ENCODE measurements around the gene INPP5B. TPM values are rescaled to one million over a fixed set of nuclear protein-coding genes. Genes with fewer than 3 reads are reported as not detected.

Gene INPP5B
- total RNA-seq, 2 donors from 2014 or later, result 14.3 to 24.6 TPM

DNA sequence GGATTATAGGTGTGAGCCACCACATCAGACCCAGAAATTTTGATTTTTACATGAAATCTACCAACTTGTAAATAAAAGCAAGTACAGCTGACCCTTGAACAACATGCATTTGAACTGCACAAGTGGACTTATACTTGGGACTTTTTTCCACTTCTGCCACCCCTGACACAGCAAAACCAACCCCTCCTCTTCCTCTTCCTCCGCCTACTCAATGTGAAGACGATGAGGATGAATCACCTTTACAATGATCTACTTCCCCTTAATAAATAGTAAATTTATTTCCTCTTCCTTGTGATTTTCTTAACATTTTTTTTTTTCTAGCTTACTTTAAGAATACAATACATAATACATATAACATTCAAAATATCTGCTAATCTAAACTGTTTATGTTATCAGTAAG, 121.3 kb downstream of the INPP5B start:
- H3K27ac ChIP-seq, result no peak overlapping the region
- DNase-seq, result no peak
- TF ChIP-seq, protein P1, sequence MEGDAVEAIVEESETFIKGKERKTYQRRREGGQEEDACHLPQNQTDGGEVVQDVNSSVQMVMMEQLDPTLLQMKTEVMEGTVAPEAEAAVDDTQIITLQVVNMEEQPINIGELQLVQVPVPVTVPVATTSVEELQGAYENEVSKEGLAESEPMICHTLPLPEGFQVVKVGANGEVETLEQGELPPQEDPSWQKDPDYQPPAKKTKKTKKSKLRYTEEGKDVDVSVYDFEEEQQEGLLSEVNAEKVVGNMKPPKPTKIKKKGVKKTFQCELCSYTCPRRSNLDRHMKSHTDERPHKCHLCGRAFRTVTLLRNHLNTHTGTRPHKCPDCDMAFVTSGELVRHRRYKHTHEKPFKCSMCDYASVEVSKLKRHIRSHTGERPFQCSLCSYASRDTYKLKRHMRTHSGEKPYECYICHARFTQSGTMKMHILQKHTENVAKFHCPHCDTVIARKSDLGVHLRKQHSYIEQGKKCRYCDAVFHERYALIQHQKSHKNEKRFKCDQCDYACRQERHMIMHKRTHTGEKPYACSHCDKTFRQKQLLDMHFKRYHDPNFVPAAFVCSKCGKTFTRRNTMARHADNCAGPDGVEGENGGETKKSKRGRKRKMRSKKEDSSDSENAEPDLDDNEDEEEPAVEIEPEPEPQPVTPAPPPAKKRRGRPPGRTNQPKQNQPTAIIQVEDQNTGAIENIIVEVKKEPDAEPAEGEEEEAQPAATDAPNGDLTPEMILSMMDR (IDR thresholded peaks at IDR 0.05), result no peak
- H3K9me3 ChIP-seq, result no peaks in the 10 kb centered on the region
- H3K27me3 ChIP-seq, result no peaks in the 10 kb centered on the region
- peaks cover 13% of the 10 kb centered on the region for H3K36me3 ChIP-seq
- no peaks in the 10 kb centered on the region for H3K4me1 ChIP-seq
- no peak overlapping the region for H3K4me3 ChIP-seq
- intact Hi-C loops (cut with DNase I), result no loop called here
- no peak overlapping the region for H3K9ac ChIP-seq (ENCODE audit: low read depth in 2 of 2, low read length in 2 of 2)

DNA sequence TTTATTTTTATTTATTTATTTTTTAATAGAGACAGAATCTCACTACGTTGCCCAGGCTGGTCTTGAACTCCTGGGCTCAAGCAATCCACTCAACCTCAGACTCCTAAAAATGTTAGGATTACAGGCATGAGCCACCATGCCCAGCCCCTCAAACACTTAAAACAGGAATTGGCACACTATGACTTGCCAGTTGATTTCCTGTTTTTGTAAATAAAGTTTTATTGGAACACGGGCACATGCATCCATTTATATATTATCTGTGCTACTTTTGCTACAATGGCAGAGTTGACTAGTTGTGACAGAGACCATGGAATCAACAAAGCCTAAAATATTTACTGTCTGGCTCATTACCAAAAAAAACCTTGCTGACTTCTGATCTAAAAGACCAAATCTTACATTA, 122.9 kb downstream of the INPP5B start:
- Histone ChIP-seq H3K27ac (no peak overlapping the region), H3K27me3 (no peaks in the 10 kb centered on the region), H3K36me3 (peaks cover 15% of the 10 kb centered on the region), H3K4me3 (no peak overlapping the region), H3K4me1 (no peaks in the 10 kb centered on the region), H3K9ac (ENCODE audit: low read depth in 2 of 2, low read length in 2 of 2) (no peak overlapping the region), H3K9me3 (no peaks in the 10 kb centered on the region)
- intact Hi-C loops (cut with DNase I), result no loop called here
- TF ChIP-seq, protein P1 (IDR thresholded peaks at IDR 0.05), result no peak
- no peak for DNase-seq

DNA sequence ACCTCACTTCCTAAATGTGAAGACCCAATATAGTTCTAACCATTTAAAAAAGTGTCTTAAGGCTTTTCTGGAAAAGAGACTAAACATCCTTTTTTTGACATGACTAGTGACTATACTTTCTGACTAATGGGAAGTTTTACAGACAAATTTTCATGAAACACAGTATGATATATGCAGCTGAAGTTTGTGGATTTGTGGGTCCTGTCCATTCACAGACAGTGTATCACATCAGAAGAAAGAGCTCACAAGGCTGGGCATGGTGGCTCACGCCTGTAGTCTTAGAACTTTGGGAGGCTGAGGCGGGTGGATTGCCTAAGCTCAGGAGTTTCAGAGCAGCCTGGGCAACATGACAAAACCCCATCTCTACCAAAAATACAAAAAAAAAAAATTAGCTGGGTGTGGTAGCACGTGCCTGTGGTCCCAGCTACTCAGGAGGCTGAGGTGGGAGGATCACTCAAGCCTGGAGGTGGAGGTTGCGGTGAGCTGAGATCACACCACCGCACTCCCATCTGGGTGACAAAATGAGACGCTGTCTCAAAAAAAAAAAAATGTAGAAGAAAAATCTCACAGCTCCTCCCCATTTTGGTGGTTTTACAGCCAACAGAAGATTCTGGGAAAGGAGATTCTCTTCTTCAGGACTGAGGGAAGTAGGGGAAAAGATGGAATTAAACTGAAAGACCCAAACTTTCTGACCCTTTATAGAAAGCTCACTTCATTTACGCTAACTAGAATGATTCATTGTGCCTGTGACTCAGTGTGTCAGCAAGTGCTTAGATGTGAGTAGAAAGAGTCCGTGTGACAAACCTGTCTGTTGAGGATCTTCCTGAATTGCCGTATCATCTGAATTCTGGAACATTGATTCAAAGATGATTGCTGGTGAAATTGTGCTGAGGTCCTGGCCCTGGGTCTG, 123.7 kb downstream of the INPP5B start:
- Histone ChIP-seq H3K4me1 (no peaks in the 10 kb centered on the region), H3K27me3 (no peaks in the 10 kb centered on the region), H3K36me3 (peaks cover 15% of the 10 kb centered on the region), H3K9ac (ENCODE audit: low read depth in 2 of 2, low read length in 2 of 2) (no peak overlapping the region), H3K4me3 (no peak overlapping the region), H3K27ac (no peak overlapping the region), H3K9me3 (no peaks in the 10 kb centered on the region)
- TF ChIP-seq, protein P1 (IDR thresholded peaks at IDR 0.05), result no peak
- intact Hi-C loops (cut with DNase I), result no loop called here
- no peak for DNase-seq

DNA sequence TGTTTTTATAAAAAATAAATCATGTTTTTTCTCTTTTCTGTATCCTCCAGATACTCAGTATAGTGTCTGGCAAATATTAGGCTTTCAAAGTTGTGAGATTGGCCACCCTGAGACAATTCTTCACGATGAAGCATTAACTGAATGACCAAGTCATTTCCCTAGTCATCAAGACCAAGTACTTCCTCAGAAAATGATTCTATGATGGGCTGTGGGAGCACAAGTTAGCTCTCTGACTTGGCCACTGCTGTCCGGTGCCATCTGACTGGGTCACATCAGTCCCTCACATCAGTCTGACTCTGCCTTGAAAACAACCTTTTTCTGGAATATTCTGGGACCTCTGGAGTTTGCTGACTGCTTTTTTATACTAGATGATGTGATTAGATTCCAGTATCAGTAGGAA, 125.4 kb downstream of the INPP5B start:
- Histone ChIP-seq H3K27ac (no peak overlapping the region), H3K4me1 (no peaks in the 10 kb centered on the region), H3K36me3 (peaks cover 15% of the 10 kb centered on the region), H3K27me3 (no peaks in the 10 kb centered on the region), H3K9ac (ENCODE audit: low read depth in 2 of 2, low read length in 2 of 2) (no peak overlapping the region), H3K4me3 (no peak overlapping the region), H3K9me3 (no peaks in the 10 kb centered on the region)
- DNase-seq, result no peak
- intact Hi-C loops (cut with DNase I), result no loop called here
- TF ChIP-seq, protein P1 (IDR thresholded peaks at IDR 0.05), result no peak

DNA sequence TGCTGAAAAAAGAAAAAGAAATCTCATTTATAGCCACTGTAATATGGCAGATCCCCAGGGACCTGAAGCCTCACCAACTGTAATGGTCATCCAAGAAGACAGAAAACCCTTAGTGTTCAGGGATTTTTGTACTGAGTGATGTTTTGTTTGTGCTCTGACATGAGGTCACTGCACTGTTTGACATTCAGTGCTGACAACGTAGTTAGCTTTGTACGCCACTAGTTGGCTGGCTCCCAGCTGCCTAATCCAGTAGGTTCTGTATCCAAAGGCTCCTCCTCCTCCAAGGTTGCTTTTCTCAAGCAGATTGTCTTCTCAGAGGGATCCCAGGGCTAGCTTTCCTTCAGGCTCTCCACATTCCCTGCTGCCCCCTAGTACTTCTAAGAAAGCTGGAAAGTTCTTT, 129.4 kb downstream of the INPP5B start:
- no peaks in the 10 kb centered on the region for H3K4me1 ChIP-seq
- H3K4me3 ChIP-seq, result no peak overlapping the region
- H3K9me3 ChIP-seq, result no peaks in the 10 kb centered on the region
- intact Hi-C loops (cut with DNase I), result no loop called here
- no peak overlapping the region for H3K27ac ChIP-seq
- no peaks in the 10 kb centered on the region for H3K27me3 ChIP-seq
- no peak overlapping the region for H3K9ac ChIP-seq (ENCODE audit: low read depth in 2 of 2, low read length in 2 of 2)
- H3K36me3 ChIP-seq, result peaks cover 15% of the 10 kb centered on the region
- no peak for DNase-seq
- TF ChIP-seq, protein P1 (IDR thresholded peaks at IDR 0.05), result no peak
